ENCODE data around the gene PHOX2B. TPM values are rescaled to one million over a fixed set of nuclear protein-coding genes. Genes with fewer than 3 reads are reported as not detected.

PHOX2B gene
- polyA plus RNA-seq, 1 experiment = not detected

DNA sequence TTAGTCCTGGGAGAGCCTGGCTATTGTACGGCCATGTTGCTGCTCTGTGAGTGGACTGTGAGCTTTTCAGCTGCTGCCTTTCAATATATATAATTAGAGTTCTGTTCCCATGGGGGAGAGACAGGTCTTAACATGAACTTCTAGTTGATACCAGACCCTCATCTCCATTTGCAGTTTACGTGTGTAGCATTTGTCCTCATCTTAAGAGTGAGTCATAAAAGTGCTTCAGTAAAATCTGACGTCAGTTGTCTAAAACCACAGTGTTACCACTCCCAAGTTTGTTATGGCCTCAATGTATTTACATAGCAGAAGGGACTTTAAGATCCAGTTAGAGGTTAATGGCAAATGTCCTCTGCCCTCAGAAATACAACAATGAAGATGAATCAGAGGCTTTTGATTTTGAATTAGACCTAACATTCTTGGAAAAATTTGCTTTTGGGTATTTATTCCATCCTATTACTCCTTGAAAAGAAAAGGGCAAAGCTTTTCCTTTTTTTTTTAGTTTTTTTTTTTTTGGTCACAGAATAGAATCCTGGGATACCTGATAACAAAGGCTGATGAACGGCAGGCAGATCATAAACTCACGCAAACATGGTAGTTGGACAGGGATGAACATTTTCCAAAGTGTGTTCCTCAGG lies 38.6 kb downstream of the PHOX2B start:
- Histone ChIP-seq H3K27me3 (ENCODE audit: control insufficient read depth, insufficient read depth, low read length) (no peaks in the 10 kb centered on the region), H3K4me3 (ENCODE audit: low read depth, low read length) (no peak overlapping the region), H3K36me3 (ENCODE audit: control insufficient read depth, insufficient read depth, low read length) (no peaks in the 10 kb centered on the region)
- DNase-seq (ENCODE audit: low read depth) = peak; percentile 53
- POLR2A ChIA-PET = no interaction called here
- CTCF ChIA-PET = interaction anchor here (1.2 to 1.5 kb wide), 2 partner anchors 17 to 173 kb away, joined by 3 to 4 read pairs; no protein-coding TSS in a partner anchor
- no peak for TF ChIP-seq CTCF (IDR thresholded peaks at IDR 0.05; ENCODE audit: insufficient read depth, low read depth, low read length)

DNA sequence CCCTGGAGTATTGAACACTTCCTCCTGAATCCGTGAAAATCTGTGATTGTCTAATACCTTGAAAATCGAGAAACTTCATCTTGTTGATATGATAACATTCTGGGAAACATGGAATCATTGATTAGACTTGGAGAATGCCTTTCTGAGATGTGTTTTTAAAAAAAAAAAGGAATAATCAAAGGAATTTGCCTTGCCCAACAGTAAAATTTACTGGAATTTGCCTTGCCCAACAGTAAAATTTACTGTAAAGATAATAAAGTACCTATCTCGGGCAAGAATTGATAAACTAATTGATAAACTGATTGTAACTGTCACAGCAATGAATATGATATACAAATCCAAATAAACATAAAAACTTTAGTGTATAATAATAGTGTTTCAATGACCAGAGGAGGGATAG lies 44.7 kb downstream of the PHOX2B start:
- no peak for DNase-seq (ENCODE audit: low read depth)
- no peak for TF ChIP-seq CTCF (IDR thresholded peaks at IDR 0.05; ENCODE audit: insufficient read depth, low read depth, low read length)
- CTCF ChIA-PET = interaction anchor here (1.6 kb wide), 1 partner anchor 16 kb away, joined by 3 read pairs; no protein-coding TSS in a partner anchor
- POLR2A ChIA-PET = no interaction called here
- H3K27me3 ChIP-seq (ENCODE audit: control insufficient read depth, insufficient read depth, low read length) = no peaks in the 10 kb centered on the region
- no peaks in the 10 kb centered on the region for H3K36me3 ChIP-seq (ENCODE audit: control insufficient read depth, insufficient read depth, low read length)
- H3K4me3 ChIP-seq (ENCODE audit: low read depth, low read length) = no peak overlapping the region

DNA sequence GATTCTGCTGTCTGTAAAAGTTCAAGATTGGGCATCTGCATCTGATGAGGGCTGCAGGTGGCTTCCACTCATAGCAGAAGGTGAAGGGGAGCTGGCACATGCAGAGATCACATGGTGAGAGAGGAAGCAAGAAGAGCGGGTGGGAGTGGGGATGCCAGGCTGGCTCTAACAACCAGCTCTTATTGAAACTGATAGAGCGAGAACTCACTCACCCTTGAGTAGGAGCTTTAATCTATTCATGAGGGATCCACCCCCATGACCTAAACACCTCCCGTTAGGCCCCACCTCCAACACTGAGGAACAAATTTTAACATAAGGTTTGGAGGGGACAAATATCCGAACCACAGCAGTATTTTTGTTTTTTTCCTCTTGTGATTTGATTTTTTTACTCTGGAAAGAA lies 45.8 kb downstream of the PHOX2B start:
- H3K36me3 ChIP-seq (ENCODE audit: control insufficient read depth, insufficient read depth, low read length) = no peaks in the 10 kb centered on the region
- no peak overlapping the region for H3K4me3 ChIP-seq (ENCODE audit: low read depth, low read length)
- POLR2A ChIA-PET = no interaction called here
- H3K27me3 ChIP-seq (ENCODE audit: control insufficient read depth, insufficient read depth, low read length) = no peaks in the 10 kb centered on the region
- DNase-seq (ENCODE audit: low read depth) = no peak
- CTCF ChIA-PET = no interaction called here
- TF ChIP-seq CTCF (IDR thresholded peaks at IDR 0.05; ENCODE audit: insufficient read depth, low read depth, low read length) = no peak

DNA sequence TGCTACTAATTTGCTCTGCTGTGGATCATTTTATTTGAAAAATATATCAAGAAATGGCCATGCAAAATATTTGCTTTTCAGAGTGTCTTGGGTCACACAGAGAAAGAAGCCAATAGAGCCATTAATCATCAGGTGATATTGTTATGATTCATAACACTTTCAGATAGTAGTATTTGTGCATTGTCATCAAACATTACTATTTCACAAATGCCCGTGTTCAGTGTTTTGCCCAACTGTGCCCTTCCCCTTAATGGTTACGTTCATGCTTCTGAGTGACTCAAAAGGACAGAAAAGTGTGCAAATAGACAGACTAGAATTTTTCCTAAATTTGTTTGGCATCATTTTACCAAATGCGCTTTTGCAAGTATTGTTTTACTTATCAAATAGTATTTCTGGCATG lies 46.5 kb downstream of the PHOX2B start:
- H3K27me3 ChIP-seq (ENCODE audit: control insufficient read depth, insufficient read depth, low read length) = no peaks in the 10 kb centered on the region
- H3K36me3 ChIP-seq (ENCODE audit: control insufficient read depth, insufficient read depth, low read length) = peaks cover under 1% of the 10 kb centered on the region; the same call in 1 of the 2 replicates
- POLR2A ChIA-PET = no interaction called here
- H3K4me3 ChIP-seq (ENCODE audit: low read depth, low read length) = no peak overlapping the region
- DNase-seq (ENCODE audit: low read depth) = no peak
- no peak for TF ChIP-seq CTCF (IDR thresholded peaks at IDR 0.05; ENCODE audit: insufficient read depth, low read depth, low read length)
- CTCF ChIA-PET = interaction anchor here (0.9 to 2.9 kb wide), 3 partner anchors 9 to 113 kb away, joined by 4 to 7 read pairs (median 7); no protein-coding TSS in a partner anchor

DNA sequence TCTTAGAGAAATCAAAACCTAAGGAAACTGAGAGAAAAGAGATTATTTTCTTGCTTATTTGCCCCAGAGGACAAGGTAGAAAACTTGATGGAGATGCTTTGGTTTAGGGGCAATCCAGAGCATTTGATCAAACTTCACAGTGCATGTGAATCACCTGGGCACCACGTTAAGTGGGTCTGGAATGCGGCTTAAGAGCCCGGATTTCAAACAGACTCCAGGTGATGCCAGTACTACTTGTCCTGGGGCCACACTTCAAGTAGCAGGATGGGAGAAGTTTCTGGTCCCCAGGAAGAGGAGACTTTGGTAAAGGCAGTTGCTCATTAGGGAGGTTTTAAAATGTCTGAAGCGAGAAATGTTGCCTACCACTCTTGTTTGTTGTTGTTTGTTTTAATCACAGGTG lies 51.8 kb downstream of the PHOX2B start:
- no peak for TF ChIP-seq CTCF (IDR thresholded peaks at IDR 0.05; ENCODE audit: insufficient read depth, low read depth, low read length)
- Histone ChIP-seq H3K36me3 (ENCODE audit: control insufficient read depth, insufficient read depth, low read length) (peaks cover 3% of the 10 kb centered on the region; the same call in 1 of the 2 replicates), H3K27me3 (ENCODE audit: control insufficient read depth, insufficient read depth, low read length) (no peaks in the 10 kb centered on the region), H3K4me3 (ENCODE audit: low read depth, low read length) (no peak overlapping the region)
- no peak for DNase-seq (ENCODE audit: low read depth)
- CTCF ChIA-PET = no interaction called here
- POLR2A ChIA-PET = no interaction called here

Measured in BJ (cell line).